ENCODE results near the gene HRCT1. TPM values are rescaled to one million over a fixed set of nuclear protein-coding genes. Genes with fewer than 3 reads are reported as not detected.

Gene HRCT1
- total RNA-seq, 2 donors from 2014 or later = not detected

GRCh38 chr9:35919212-35920008 lies 13.4 kb downstream of the HRCT1 start:
- H3K9ac ChIP-seq (ENCODE audit: extremely low read depth, low read length, poor library complexity, severe bottlenecking) = no peak overlapping the region
- H3K4me1 ChIP-seq (ENCODE audit: control insufficient read depth, insufficient read depth, low read length) = peaks cover 3% of the 10 kb centered on the region
- TF ChIP-seq CTCF (conservative IDR thresholded peaks at IDR 0.05) = no peak
- H3K4me3 ChIP-seq (ENCODE audit: low read length) = no peak overlapping the region
- Mint-ChIP-seq H3K4me1 (peaks cover 10% of the 10 kb centered on the region), H3K27me3 (ENCODE audit: insufficient read depth) (no peaks in the 10 kb centered on the region), H3K27ac (no peak overlapping the region), H3K9me3 (no peaks in the 10 kb centered on the region), H3K4me3 (no peak overlapping the region), H3K36me3 (ENCODE audit: low read depth) (no peaks in the 10 kb centered on the region)
- H3K27ac ChIP-seq (ENCODE audit: low read depth, low read length) = no peak overlapping the region
- no peaks in the 10 kb centered on the region for H3K36me3 ChIP-seq (ENCODE audit: control insufficient read depth, insufficient read depth, low read length)
- no peaks in the 10 kb centered on the region for H3K9me3 ChIP-seq (ENCODE audit: control insufficient read depth, low read length)
- no peak for DNase-seq
- WGBS, 2 experiments (ENCODE audit: insufficient coverage in 1 of 2, insufficient read length in 1 of 2) = 92 to 94% methylated on average over 2 to 3 of the region's 3 CpGs
- no peaks in the 10 kb centered on the region for H3K27me3 ChIP-seq (ENCODE audit: control insufficient read depth, insufficient read depth, low read length, poor library complexity, severe bottlenecking)

DNA sequence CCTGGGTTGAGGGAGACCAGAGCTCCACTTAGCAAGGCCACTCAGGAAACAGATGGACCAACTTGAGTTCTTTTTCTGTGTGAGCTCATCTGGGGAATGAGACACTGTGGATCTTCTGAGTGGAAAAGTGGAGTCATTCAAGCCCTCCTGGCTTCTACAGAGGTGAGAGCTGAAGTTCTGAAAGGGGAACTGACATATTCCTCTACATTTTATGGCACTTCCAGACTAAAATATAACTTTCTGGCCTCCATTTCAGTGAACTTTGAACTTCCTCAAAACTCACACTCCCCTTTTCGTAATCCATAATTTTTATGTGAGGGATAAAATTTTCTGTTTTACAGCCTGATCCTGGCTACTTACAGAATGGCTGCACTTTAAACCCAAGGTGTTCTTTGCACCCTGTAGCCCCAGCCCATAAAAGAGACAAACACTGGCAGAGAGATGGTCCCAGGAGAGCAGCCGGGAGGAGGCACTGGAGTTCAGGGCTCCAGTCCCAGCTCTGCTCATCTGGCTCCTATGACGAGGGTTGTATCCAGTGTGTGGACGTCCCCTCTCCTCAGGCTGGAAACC lies 14.1 kb downstream of the HRCT1 start:
- TF ChIP-seq CTCF (conservative IDR thresholded peaks at IDR 0.05) = no peak
- H3K27me3 Mint-ChIP-seq (ENCODE audit: insufficient read depth) = peaks cover 2% of the 10 kb centered on the region
- H3K27me3 ChIP-seq (ENCODE audit: control insufficient read depth, insufficient read depth, low read length, poor library complexity, severe bottlenecking) = no peaks in the 10 kb centered on the region
- H3K9ac ChIP-seq (ENCODE audit: extremely low read depth, low read length, poor library complexity, severe bottlenecking) = no peak overlapping the region
- no peaks in the 10 kb centered on the region for H3K9me3 Mint-ChIP-seq
- 91 to 96% methylated on average over 3 to 4 of the region's 4 CpGs for WGBS, 2 experiments (ENCODE audit: insufficient coverage in 1 of 2, insufficient read length in 1 of 2)
- no peak overlapping the region for H3K27ac ChIP-seq (ENCODE audit: low read depth, low read length)
- H3K4me1 ChIP-seq (ENCODE audit: control insufficient read depth, insufficient read depth, low read length) = peaks cover 3% of the 10 kb centered on the region
- H3K4me1 Mint-ChIP-seq = peaks cover 10% of the 10 kb centered on the region
- no peak overlapping the region for H3K4me3 Mint-ChIP-seq
- no peaks in the 10 kb centered on the region for H3K36me3 Mint-ChIP-seq (ENCODE audit: low read depth)
- no peaks in the 10 kb centered on the region for H3K9me3 ChIP-seq (ENCODE audit: control insufficient read depth, low read length)
- DNase-seq = no peak
- H3K27ac Mint-ChIP-seq = no peak overlapping the region
- H3K4me3 ChIP-seq (ENCODE audit: low read length) = no peak overlapping the region
- no peaks in the 10 kb centered on the region for H3K36me3 ChIP-seq (ENCODE audit: control insufficient read depth, insufficient read depth, low read length)

GRCh38 chr9:35923598-35923926 lies 17.6 kb downstream of the HRCT1 start:
- H3K27me3 Mint-ChIP-seq (ENCODE audit: insufficient read depth) = peaks cover 2% of the 10 kb centered on the region
- 100% methylated on average over 1 of the region's 1 CpG; no CpG with 5 or more reads in 1 of the 2 experiments for WGBS, 2 experiments (ENCODE audit: insufficient coverage in 1 of 2, insufficient read length in 1 of 2)
- no peaks in the 10 kb centered on the region for H3K4me1 ChIP-seq (ENCODE audit: control insufficient read depth, insufficient read depth, low read length)
- no peaks in the 10 kb centered on the region for H3K36me3 Mint-ChIP-seq (ENCODE audit: low read depth)
- H3K9ac ChIP-seq (ENCODE audit: extremely low read depth, low read length, poor library complexity, severe bottlenecking) = no peak overlapping the region
- H3K4me3 ChIP-seq (ENCODE audit: low read length) = no peak overlapping the region
- peaks cover 11% of the 10 kb centered on the region for H3K27me3 ChIP-seq (ENCODE audit: control insufficient read depth, insufficient read depth, low read length, poor library complexity, severe bottlenecking)
- H3K9me3 Mint-ChIP-seq = no peaks in the 10 kb centered on the region
- no peaks in the 10 kb centered on the region for H3K4me1 Mint-ChIP-seq
- H3K4me3 Mint-ChIP-seq = no peak overlapping the region
- H3K9me3 ChIP-seq (ENCODE audit: control insufficient read depth, low read length) = no peaks in the 10 kb centered on the region
- no peak for TF ChIP-seq CTCF (conservative IDR thresholded peaks at IDR 0.05)
- no peaks in the 10 kb centered on the region for H3K36me3 ChIP-seq (ENCODE audit: control insufficient read depth, insufficient read depth, low read length)
- H3K27ac Mint-ChIP-seq = no peak overlapping the region
- no peak overlapping the region for H3K27ac ChIP-seq (ENCODE audit: low read depth, low read length)
- DNase-seq = no peak
